GM21737 (cell line): ENCODE measurements around the gene NKTR.

Experiments
- ATAC-seq: cut with Tn5 transposase; IDR thresholded peaks from one replicate; pipeline ENCODE4 v1.9.1; 2021; ENCODE audit warnings: mild to moderate bottlenecking, moderate library complexity; ENCODE audit not compliant: unreplicated experiment

The NKTR gene

DNA sequence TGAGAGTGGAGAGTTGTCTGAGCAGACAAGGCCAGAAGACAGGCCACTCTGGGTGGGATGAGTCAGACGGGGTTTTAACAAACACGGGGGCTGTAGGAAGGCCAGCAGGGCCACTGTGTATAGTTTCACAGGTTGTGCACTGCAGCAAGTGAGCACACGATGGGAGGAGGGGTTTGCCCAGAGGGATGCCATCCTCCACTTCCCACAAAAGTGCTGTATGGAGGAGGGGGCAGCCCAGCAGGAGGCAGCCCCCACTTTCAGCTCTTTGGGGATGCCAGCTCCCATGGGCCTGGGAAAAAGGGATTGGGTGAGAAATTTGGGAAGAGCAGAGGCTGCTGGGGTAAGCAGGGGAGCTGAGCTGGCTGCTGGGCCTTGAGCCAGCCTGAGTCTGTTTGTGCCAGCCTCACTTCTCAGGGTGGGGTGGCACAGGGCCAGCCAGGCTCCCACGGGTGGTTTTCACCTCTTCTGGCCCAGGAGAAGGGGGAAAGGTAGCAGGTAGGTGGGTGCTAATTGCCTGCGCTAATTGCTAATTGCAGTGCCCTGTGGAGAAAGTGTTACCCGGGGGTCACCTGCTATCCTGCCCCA lies 59.7 kb downstream of the NKTR start:
- ATAC-seq = no peak

DNA sequence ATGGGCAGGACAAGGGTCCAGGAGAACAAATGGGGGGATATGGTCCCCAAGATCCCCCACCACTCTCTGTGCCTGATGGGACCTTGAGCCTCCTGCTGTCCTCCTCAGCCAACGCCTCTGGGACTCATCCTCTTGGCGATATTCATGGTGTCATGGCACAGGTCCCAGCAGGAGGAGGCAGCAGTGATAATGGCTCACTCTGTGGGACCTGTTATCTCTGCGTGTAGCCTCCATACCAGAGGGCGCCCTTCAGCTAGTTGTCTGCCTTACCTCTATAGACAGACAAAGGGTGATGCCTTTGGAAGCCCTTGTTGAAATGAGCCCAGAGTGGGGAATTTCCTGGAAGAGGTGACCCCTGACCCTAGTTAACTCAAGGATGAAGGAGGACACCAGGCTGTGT lies 60.4 kb downstream of the NKTR start:
- ATAC-seq = no peak

DNA sequence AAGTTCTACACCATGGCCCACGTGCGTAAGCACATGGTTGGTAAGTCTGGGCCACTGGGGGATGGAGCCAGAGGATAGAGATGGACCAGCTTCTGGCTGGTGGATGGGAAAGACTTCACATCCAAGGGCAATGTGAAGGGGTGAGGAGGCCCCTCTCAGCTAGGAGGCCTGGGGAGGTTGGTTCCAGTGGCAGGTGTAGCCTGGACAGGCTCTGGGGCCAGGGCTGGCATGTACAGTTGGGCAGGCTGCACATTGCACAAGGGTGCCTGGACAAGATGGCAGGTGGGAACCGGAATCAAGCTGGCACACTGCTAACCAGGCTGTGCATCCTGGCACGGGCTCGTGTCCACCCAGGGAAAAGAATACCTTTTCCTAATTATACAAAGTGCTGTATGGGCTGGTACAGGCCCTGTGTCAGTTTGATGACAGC lies 61.1 kb downstream of the NKTR start:
- no peak for ATAC-seq

DNA sequence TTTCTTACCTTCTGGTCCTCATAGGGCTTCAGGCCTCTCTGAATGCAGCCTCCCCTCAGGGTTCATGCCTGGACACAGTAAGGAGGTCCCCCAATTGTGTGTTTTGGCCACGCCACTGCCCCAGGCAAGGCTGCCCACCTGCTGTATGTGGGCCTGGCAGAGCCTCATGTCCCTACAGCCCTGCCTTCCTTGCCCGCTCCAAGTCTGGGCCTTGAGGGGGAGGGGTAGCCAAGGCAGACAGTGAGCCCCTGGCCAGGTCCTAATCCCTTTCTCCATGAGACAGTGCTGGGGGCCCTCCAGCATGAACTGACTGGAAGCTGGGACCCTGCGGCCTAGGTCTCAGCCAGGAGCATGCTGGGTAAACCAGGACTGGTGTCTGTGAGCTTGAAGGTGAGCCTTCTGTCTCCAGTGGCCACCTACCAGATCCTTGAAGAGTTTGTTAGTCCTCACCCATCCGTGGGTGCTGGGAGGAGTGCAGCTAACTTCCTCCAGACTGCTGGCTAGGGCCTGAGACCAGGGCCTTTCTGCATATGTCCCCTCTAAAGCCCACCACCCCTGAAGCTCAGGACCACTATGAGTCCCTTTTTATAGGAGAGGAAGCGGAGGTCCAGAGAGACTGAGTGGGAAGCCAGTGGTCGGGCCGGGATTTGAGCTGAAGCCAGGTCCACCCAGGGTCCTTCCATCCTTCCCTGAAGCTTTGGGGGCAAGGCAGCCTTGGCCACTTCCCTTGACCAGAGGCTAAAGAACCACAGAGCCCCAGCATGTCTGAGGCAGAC lies 61.7 kb downstream of the NKTR start:
- no peak for ATAC-seq

DNA sequence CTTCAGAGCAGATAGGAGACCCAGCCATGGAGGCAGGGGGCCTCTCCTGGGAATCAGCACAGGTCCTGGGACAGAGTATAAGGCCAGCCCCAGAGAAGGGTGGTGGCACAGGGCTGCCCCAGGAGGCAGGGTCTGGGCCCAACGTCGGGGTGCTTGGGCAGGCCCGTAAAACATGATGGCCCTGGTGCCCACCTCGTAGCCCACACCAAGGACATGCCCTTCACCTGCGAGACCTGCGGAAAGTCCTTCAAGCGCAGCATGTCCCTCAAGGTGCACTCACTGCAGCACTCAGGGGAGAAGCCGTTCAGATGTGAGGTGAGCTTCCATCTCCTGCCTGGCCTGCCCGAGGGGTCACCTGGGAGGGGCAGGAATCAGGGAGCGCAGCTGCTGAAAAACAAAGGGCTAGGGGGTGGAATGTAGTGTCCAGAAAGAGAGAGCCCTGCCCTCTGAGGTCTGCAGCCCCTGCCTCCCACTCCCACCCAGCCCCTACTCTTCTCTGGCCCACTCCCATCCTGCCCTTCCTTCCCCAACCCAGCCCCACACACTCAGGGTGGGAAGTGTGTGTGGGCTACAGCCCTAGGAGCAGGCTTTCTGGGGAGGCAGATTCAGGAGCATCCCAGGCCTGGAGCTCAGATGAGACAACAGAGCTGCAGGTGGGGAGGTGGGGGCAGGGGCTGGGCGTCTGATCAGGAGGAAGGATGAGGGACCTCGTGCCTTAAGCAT lies 62.5 kb downstream of the NKTR start:
- ATAC-seq = no peak

DNA sequence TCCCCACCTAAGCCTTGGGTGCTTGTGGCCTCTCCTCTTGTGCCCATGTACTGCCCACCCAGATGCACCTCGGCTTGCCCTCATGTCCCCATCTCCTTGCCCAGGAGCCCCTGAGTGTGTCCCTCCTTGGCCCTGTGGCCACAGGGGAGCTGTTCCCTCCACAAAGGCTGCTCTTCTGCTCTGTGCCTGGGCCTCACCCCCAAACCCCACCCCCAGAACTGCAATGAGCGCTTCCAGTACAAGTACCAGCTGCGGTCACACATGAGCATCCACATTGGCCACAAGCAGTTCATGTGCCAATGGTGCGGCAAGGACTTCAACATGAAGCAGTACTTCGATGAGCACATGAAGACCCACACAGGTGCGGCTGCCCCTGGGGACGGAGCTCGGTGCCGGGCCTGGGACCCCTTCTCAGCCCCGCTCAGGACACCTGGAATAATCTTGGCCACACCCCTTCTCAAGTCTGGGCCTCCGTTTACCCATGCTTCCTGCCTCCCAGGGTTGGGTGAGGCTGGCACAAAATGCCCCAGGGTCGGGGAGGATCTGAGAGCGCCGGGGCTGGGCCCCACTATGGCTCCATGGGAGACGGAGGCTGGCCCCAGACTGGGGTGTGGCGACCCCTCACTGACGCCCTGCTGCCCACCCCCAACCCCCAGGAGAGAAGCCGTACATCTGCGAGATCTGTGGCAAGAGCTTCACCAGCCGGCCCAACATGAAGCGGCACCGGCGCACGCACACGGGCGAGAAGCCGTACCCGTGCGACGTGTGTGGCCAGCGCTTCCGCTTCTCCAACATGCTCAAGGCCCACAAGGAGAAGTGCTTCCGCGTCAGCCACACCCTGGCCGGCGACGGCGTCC lies 63.3 kb downstream of the NKTR start:
- ATAC-seq = no peak

DNA sequence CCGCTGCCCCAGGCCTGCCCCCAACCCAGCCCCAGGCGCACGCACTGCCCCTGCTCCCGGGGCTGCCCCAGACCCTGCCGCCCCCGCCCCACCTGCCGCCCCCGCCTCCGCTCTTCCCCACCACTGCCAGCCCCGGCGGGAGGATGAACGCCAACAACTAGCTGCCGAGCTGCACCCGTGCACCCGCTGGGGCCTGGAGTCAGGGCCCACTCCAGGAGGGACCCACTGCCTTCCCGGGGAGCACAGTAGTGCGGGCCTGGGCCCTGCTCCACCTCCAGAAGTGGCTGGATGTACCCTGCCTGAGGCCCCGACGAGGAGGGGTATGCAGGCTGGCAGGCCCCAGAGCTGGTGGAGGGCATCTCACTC lies 63.9 kb downstream of the NKTR start:
- ATAC-seq = no peak

DNA sequence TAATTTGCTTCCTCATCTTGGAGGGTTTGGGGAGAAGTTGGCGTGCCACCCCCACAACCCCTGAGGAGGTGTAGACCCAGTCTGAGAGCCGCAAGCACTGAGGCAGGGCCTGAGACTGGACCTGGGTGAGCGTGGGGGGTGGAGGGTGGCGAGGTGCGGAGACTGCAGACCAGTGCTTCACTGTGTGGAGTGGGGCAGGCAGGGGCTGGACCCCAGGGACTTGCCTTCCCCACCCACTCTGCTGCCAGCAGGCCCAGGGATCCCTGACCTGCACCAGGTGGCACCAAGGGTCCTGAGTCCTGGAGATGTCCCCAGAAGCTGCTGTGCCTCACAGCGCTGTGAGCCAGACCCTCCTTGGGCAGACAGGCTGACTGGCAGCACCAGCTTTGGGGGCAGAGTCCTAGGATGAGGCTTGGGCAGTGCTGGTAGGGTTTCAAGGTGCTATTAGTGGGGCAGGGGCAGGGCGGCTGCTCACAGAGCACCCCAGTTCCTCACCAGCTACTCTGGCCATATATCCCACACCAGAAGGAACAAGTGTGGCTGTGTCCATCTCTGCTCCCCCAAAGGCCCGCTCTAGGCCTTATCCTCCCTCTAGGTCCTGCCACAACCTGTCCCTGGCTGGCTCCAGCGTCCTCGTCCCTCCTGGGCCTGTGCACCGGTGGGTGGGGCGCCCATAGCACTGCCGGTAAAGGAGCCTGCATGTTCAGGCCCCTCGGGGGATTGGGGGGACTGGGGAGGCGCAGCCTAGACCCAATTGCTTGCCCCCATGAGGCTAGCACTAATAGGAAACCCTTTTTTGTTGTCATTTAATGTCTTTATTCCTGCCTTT lies 64.8 kb downstream of the NKTR start:
- ATAC-seq = no peak

DNA sequence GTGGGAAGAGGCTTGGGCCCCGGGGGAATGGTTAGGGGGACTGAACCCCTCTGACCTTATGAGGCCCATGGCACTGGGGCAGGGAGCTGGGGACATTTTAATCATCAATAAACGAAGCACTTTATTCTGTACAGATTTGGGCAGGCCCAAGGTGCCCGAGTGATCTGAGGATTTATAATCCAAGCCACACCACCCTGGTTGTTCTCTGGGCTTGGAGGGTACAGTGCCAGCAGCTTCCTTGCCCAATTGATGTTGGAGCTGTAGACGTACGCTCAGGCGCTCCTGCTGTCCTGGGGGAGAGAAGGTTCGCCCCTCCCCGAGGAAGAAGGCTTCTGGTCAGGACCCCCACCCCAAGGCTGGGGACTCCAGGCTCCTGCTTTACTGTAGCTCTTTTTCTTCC lies 65.5 kb downstream of the NKTR start:
- ATAC-seq = no peak

DNA sequence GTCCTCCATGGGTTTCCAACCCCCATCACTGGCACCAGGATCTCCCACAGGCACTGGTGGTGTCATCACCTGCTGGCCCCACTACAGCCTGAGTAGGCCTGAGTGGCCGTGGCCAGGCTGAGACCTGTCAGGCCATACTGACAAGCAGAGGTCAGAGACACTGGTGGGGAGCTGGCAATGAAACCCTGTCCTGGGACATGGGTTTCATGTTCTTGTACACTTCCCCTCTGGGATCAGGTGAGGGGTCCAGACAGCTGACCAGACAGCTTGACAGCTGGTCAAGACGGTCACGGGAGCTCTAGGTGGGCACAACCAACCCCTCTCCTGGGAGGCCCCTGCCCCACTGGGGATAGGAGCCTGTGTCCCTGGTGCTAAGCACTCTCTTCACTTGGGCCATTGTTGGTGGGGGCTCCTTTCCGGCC lies 66.1 kb downstream of the NKTR start:
- ATAC-seq = no peak

DNA sequence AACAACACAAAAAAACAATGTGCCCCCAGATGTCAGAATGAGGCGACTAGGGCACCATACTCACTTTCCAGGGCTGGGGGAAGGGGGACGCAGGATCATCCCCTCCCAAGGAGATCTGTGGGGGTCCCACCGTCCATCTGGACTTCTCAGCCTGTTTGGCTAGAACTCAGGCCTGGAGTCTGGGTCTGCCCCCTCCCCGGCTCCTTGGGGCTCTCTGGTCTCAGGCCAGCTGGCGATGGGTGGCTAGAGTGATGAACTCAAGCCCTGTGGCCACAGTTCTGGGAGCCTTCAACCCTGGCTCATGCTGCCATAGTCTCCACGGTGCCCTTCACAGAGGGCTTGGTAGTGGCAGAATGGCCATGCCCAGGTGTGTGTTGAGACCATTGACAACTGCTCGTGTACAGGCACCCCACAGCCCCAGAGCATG lies 66.6 kb downstream of the NKTR start:
- ATAC-seq = no peak

DNA sequence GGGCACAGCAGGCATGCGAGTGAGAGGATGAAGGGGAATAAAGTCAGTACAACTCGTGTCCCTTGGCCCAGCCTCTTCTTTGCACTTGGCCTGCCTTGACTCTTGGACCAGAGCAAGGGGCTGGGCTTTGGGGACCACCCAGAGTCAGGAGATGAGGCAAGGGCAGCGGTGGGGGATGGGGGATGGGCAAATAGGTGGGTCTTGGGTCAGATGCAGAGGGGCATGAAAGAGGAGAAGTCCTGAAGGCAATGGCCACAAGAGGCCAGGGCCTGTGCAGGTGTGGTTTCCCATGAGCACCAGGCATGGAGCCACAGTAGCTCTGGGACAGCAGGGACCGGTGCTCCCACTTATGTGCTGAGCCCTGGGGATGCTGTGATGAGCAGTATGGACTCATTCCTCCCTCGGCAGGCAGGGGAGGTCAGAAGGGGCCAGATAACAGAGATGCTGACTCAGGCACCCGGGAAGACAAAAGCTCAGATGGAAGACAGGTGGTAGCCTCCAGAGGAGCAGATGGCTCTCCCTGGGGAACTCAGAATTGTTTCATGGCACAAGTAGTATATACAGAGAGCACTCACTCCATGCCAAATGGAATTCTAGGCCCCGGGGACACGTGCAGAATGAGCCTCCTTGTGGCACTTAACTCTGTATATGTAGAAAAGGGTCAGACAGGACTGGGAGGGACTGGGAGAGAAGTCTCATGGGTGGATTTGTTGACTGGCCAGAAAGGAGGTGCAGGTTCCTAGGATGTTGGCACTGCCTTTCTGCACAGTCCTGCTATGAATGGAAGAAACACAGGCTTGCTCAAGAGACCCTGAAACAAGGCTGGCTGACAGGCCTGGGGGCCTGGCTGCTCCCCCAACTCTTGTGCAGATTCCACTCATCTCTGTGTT lies 67.3 kb downstream of the NKTR start:
- no peak for ATAC-seq

DNA sequence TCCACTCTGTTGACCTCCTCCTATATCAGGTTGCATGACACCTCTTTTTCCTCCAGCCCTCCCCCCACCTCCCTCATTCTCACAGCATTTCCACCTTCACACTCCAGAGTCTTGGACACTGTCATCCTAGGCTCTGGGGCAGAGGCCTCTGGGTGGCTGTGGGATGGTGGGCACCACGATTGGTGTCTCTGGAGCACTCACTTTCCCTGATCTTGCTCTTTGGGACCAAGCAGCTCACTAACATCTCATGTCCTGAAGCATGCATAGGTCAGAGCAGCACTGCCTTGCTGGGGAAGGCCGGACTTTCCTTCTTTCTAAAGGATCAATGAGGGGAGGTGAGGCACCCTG lies 67.9 kb downstream of the NKTR start:
- ATAC-seq = no peak

DNA sequence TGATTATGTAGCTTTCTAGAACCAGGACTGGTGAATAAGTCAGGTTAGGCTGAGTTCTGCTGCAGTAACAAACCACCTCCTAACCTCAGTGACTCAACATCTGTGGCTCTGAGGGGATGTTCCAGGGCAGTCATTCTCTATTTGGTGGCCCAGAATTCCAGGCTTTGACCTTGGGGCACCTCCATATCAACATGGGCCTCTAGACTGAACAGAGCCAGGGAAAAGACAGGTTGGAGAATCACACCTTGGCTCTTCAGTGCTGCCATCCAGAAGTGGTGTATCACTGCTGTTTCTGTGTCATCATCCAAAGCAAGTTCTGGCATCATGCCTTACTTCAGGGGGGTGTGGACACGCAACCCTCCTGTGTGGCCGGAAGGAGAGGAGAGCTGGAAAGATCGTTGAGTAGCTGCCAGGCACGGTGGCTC lies 68.3 kb downstream of the NKTR start:
- no peak for ATAC-seq

DNA sequence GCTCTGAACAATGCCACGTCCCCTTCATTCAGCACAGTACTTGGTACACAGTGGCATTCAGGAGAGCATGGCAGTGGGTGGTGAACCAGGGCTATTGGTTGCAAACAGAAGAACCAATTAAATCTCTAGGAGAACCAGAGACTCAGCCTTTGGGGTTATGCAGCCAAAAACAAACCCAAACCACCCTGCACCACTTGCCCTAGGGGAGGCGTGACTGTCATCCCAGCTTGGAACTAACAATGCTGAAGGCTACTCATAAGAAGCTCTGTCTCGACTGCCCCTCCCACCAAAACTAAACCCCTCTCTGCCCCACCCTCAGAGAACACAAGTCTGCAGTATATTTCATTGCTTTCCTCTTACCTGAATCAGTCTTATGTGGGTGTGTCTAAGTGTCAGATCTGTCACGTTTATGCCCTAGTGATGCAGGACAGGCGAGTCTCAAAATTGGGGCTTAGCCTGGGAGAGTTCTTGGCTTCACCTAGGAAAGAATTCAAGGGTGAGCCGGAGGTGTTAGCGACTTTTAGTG lies 69.6 kb downstream of the NKTR start:
- no peak for ATAC-seq

DNA sequence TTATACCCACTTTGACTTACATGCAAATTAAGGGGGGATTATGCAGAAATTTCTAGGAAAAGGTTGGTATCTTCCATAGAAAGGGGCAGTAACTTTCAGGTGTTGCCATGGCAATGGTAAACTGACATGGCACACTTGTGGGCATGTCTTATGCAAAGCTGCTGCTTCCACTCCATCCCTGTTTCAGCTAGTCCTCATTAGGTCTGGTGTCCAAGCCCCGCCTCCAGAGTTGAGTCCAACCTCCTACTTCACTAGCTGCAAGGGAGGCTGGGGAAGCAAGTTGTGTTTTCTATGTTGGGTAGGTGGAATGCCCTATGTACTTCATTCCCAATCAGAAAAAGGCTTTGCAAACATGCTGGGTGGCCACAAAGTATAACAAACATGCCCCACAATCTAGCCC lies 70.2 kb downstream of the NKTR start:
- no peak for ATAC-seq

DNA sequence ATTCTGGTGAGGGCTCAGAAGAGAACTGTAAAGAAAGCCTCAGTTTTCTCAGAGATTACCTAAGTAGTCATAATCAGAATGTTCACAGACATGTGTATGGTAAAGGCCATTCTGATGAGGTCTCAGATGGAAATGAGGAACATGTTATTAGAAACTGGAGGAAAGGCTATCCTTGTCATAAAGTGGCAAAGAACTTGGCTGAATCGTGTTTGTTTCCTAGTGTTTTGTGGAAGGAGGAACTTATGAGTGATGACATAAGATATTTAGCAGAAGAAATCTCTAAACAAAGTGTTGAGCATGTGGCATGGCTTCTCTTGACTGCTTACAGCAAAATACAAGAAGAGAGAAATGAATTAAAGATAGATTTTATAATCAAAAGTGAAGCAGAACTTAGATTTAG lies 72.0 kb downstream of the NKTR start:
- ATAC-seq = no peak

DNA sequence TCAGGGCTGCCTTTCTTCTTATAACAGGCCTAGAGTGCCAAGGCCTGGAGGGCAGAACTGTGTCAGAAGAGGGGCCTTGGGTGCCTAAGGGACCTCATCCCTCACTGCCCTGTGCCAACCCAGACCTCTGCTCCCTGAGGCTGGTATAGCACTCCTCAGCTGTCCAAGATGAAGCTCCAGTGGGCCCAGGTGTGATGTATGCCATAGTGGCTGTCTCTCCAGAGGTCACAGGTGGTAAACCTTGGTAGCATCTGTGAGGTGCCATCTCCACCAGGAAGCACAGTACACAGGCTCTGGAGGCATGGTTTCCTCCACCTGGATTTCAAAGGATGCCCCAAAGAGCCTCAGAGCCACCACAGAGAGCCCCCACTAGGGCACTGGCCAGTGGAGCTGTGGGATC lies 72.6 kb downstream of the NKTR start:
- ATAC-seq = no peak

DNA sequence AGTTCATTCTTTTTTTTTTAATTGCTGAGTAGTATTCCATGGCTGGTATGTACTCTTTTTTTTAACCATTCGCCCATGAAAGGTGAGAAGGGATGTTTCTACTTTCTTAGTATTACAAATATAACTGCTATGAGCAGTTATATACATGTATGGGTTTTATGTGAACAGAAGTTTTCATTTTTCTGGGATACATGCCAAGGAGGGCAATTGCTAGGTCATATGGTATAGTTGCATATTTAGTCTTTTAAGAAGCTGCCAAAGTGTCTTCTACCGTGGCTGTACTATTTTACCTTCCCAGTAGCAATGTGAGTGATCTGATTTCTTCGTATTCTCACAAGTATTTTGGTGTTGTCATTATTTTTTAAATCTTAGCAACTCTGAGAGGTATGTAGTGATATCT lies 73.7 kb downstream of the NKTR start:
- ATAC-seq = no peak
